Measurements from ENCODE around the gene STAG3.

STAG3 gene

GRCh38 chr7:100163006-100163531, 14.6 kb upstream of the STAG3 start:
- DNase-seq (ENCODE audit: low read depth): no peak
- no peak overlapping the region for H3K4me3 ChIP-seq (ENCODE audit: low read depth, low read length)
- TF ChIP-seq, protein P1, sequence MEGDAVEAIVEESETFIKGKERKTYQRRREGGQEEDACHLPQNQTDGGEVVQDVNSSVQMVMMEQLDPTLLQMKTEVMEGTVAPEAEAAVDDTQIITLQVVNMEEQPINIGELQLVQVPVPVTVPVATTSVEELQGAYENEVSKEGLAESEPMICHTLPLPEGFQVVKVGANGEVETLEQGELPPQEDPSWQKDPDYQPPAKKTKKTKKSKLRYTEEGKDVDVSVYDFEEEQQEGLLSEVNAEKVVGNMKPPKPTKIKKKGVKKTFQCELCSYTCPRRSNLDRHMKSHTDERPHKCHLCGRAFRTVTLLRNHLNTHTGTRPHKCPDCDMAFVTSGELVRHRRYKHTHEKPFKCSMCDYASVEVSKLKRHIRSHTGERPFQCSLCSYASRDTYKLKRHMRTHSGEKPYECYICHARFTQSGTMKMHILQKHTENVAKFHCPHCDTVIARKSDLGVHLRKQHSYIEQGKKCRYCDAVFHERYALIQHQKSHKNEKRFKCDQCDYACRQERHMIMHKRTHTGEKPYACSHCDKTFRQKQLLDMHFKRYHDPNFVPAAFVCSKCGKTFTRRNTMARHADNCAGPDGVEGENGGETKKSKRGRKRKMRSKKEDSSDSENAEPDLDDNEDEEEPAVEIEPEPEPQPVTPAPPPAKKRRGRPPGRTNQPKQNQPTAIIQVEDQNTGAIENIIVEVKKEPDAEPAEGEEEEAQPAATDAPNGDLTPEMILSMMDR (IDR thresholded peaks at IDR 0.05; ENCODE audit: insufficient read depth, low read depth, low read length, missing control alignments): no peak

DNA sequence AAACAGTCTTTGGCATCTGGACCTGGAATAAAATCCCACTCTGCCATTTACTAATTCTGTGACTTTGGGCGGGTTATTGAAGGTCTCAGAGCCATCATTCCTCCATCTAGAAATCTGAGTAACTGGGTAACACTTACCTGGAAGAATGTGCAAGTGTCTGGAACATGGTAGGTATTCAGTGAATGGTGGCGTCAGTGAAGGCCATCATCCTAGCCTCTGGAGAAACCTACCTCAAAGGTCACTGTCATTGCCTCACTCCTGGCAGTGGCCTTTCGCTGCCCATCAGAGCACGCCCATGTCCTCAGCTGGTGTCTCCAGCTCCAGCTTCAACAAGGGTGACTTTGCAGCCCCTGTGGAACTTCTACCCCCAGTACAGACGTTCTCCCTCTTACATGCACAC, 13.8 kb upstream of the STAG3 start:
- DNase-seq (ENCODE audit: low read depth): no peak
- TF ChIP-seq, protein P1 (IDR thresholded peaks at IDR 0.05; ENCODE audit: insufficient read depth, low read depth, low read length, missing control alignments): no peak
- no peak overlapping the region for H3K4me3 ChIP-seq (ENCODE audit: low read depth, low read length)

- DNase-seq (ENCODE audit: low read depth): no peak
- H3K4me3 ChIP-seq (ENCODE audit: low read depth, low read length): no peak overlapping the region
- TF ChIP-seq, protein P1 (IDR thresholded peaks at IDR 0.05; ENCODE audit: insufficient read depth, low read depth, low read length, missing control alignments): no peak
Measured at GRCh38 chr7:100166317-100166940, 11.3 kb upstream of the STAG3 start.

DNA sequence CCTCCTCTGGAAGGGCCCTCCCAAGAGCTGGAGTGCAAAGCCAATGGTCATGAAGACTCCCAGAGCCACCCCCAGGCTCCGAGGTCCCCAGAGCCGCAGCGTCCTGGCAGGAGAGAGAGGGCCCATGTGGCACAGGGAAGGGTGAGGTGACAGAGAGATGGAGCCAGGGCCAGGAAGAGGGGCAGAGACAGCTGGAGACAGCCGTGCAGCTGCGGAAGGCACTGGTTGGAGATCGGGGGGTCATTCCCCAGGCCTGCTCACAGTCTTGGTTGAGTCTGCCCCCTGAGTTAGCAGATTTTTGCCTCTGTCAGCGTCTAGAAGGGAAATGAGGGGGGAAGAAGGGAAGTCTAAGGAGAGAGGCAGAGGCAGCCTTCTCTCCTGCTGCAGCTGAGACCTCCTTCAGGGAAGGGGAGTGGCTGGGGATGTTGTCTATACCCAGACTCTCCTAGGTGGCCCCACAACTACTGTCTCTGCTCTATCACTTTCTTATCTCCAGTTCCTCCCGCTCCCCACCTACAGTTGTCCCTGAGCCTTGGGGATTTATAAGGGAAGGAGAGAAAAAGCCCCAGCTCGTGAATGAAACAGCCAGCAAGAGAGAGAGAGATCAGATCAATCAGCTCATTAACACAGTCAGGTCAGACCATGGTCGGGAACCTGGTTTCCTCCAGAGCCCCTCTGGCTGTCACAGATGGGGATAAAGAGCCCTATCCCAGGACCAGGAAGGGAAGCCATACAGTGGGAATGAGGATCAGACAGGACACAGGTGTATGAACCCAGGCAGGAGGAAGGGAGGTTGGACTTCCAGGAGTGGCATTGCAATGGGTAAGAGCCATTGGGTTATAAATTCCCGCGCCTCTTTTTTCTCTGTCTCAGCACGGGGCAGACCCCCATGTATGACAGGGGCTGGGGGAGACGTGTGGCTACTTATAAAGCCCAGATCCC, 10.5 kb upstream of the STAG3 start:
- DNase-seq (ENCODE audit: low read depth): no peak
- H3K4me3 ChIP-seq (ENCODE audit: low read depth, low read length): no peak overlapping the region
- TF ChIP-seq, protein P1 (IDR thresholded peaks at IDR 0.05; ENCODE audit: insufficient read depth, low read depth, low read length, missing control alignments): no peak

GRCh38 chr7:100167912-100168323, 9.8 kb upstream of the STAG3 start:
- DNase-seq (ENCODE audit: low read depth): no peak
- H3K4me3 ChIP-seq (ENCODE audit: low read depth, low read length): peak overlapping the region; percentile 12; the same call in 1 of the 2 replicates
- TF ChIP-seq, protein P1 (IDR thresholded peaks at IDR 0.05; ENCODE audit: insufficient read depth, low read depth, low read length, missing control alignments): no peak

DNA sequence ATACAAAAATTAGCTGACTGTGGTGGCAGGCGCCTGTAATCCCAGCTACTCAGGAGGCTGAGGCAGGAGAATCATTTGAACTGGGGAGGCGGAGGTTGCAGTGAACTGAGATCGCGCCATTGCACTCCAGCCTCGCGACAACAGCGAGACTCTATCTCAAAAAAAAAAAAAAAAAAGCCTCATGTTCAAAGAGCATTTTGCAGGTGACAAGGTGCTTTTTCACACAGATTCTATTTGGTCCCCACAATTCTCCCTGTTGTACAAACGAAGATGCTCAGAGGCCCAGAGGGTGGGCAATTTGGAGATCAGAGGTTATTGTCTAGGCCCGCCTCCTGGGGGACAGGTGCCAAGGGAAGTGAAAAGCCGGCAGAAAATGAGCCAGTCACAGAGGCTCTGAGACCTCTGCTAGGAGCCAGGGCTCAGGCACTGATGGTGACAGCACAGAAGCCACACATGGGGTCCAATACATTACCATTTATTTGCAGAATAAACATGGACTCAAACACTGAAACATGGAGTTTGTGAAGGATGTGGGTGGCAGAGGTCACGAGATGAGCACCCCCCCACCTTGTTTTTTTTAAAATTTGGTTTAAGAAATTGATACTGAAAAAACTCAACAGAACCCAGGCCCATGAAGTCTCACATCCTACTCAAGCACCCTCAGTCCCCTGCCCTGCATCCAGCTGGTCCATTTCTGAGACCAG, 8.4 kb upstream of the STAG3 start:
- DNase-seq (ENCODE audit: low read depth): no peak

More for the DNA sequence above, 8.4 kb upstream of the STAG3 start:
- H3K4me3 ChIP-seq (ENCODE audit: low read depth, low read length): no peak overlapping the region
- TF ChIP-seq, protein P1 (IDR thresholded peaks at IDR 0.05; ENCODE audit: insufficient read depth, low read depth, low read length, missing control alignments): no peak
